ENCODE results near the gene BRWD1.

- TF ChIP-seq SUZ12 (IDR thresholded peaks at IDR 0.05; ENCODE audit: extremely low read depth, insufficient read depth, insufficient read length) (no peak), YY1 (IDR thresholded peaks at IDR 0.05; ENCODE audit: insufficient read depth, insufficient read length) (no peak), ZNF274 (IDR thresholded peaks at IDR 0.05; ENCODE audit: low read depth, low read length) (no peak)
These were observed 97.1 kb downstream of the BRWD1 start for GRCh38 chr21:39216290-39216689.

All from NT2/D1 (cell line).